Peyer's patch (tissue), 4 donors: ENCODE measurements around the gene OR3A3.

Source experiments
- CTCF ChIP-seq, 6 experiments: fragments of 450-650 bp in 4 of 6; fragments of 200-600 bp in 2 of 6; sonication (generic) in 1 of 6; IDR thresholded peaks; one replicate each; pipeline ENCODE4 v1.5.1; 2017 to 2019; ENCODE audit warnings: antibody characterized with exemption in 6 of 6, mild to moderate bottlenecking in 3 of 6, moderate library complexity in 1 of 6
- POLR2A ChIP-seq, 2 donors: fragments of 450-650 bp; IDR thresholded peaks; one replicate each; pipeline ENCODE4 v1.5.1; 2017; ENCODE audit warnings: antibody characterized with exemption in 2 of 2, mild to moderate bottlenecking in 2 of 2, moderate library complexity in 2 of 2

- TF ChIP-seq CTCF (IDR thresholded peaks at IDR 0.05) (no peak), POLR2A (IDR thresholded peaks at IDR 0.05) (no peak)
These were observed 7.1 kb downstream of the OR3A3 start for GRCh38 chr17:3418222-3418621.
